Naive thymus-derived CD4-positive, alpha-beta T cell (primary cell): ENCODE results near the gene LSR. TPM values are rescaled to one million over a fixed set of nuclear protein-coding genes. Genes with fewer than 3 reads are reported as not detected.

Experiments
- ATAC-seq: fragments of 150-1000 bp; cut with Tn5 transposase; 2 replicates; pipeline ENCODE4 v1.10.0; 2021; ENCODE audit warnings: mild to moderate bottlenecking, moderate library complexity
- CTCF ChIA-PET: fragments of 350-600 bp; sonication (Branson Sonifier 250); formaldehyde crosslinking; loops from one replicate; lab custom pipeline; 2021; ENCODE audit warnings: antibody characterized with exemption; lab: Charles Lee
- POLR2A ChIA-PET: fragments of 350-600 bp; sonication (Branson Sonifier 250); formaldehyde crosslinking; loops from one replicate; lab custom pipeline; 2021; ENCODE audit warnings: antibody characterized with exemption, inconsistent platforms; lab: Charles Lee
- DNase-seq, 9 donors: peaks; one replicate each; pipeline versions ENCODE4 v3.0.0 to v3.0.0-alpha.2; 2020 to 2022; ENCODE audit warnings: mixed read lengths in 1 of 9
- H3K27ac ChIP-seq: one replicate; pipeline ENCODE4 v1.7.0; 2013; ENCODE audit warnings: mild to moderate bottlenecking, low read depth, low read length, moderate library complexity
- H3K27me3 ChIP-seq, 2 donors: one replicate each; pipeline ENCODE4 v1.7.0; 2013; ENCODE audit warnings: low read length in 2 of 2, mild to moderate bottlenecking in 2 of 2, moderate library complexity in 2 of 2; ENCODE audit not compliant: control insufficient read depth in 2 of 2, insufficient read depth in 2 of 2
- H3K36me3 ChIP-seq, 3 experiments: 1 replicate in 2 of 3; 2 replicates in 1 of 3; pipeline ENCODE4 v1.7.0; 2013; ENCODE audit warnings: low read length in 3 of 3, mild to moderate bottlenecking in 3 of 3, moderate library complexity in 1 of 3; ENCODE audit not compliant: insufficient read depth in 3 of 3, control insufficient read depth in 2 of 3
- H3K4me1 ChIP-seq, 2 donors: one replicate each; pipeline ENCODE4 v1.7.0; 2013; ENCODE audit warnings: low read length in 2 of 2, mild to moderate bottlenecking in 2 of 2, moderate library complexity in 1 of 2; ENCODE audit not compliant: control insufficient read depth in 2 of 2, insufficient read depth in 2 of 2
- H3K4me3 ChIP-seq: 2 replicates; pipeline ENCODE4 v1.7.0; 2013; ENCODE audit warnings: mild to moderate bottlenecking, low read length
- H3K9me3 ChIP-seq, 3 experiments: 1 replicate in 2 of 3; 2 replicates in 1 of 3; pipeline ENCODE4 v1.7.0; 2013; ENCODE audit warnings: low read length in 3 of 3; ENCODE audit not compliant: control insufficient read depth in 2 of 3
- H3K27ac Mint-ChIP-seq, 9 donors: one replicate each; pipeline ENCODE4 v1.8.0; 2020 to 2022; ENCODE audit warnings: mixed read lengths in 9 of 9, mild to moderate bottlenecking in 8 of 9, moderate library complexity in 5 of 9, inconsistent platforms in 2 of 9
- H3K27me3 Mint-ChIP-seq, 5 donors: one replicate each; pipeline ENCODE4 v1.8.0; 2021 to 2022; ENCODE audit warnings: mixed read lengths in 5 of 5, mild to moderate bottlenecking in 1 of 5
- H3K36me3 Mint-ChIP-seq, 5 donors: one replicate each; pipeline ENCODE4 v1.8.0; 2020 to 2022; ENCODE audit warnings: mixed read lengths in 5 of 5, mild to moderate bottlenecking in 3 of 5, inconsistent platforms in 1 of 5
- H3K4me1 Mint-ChIP-seq, 7 donors: one replicate each; pipeline ENCODE4 v1.8.0; 2020 to 2022; ENCODE audit warnings: mixed read lengths in 7 of 7, mild to moderate bottlenecking in 3 of 7, inconsistent platforms in 1 of 7
- H3K4me3 Mint-ChIP-seq, 10 donors: one replicate each; pipeline ENCODE4 v1.8.0; 2020 to 2022; ENCODE audit warnings: mild to moderate bottlenecking in 10 of 10, mixed read lengths in 10 of 10, moderate library complexity in 6 of 10, inconsistent platforms in 2 of 10
- H3K9me3 Mint-ChIP-seq, 11 donors: one replicate each; pipeline ENCODE4 v1.8.0; 2020 to 2022; ENCODE audit warnings: mixed read lengths in 11 of 11, mild to moderate bottlenecking in 4 of 11, inconsistent platforms in 1 of 11, moderate library complexity in 1 of 11
- intact Hi-C, 2 donors: fragments of 100-400 bp; cut with micrococcal nuclease; formaldehyde crosslinking; loops; one replicate each; pipeline ENCODE4 v1.15.1; 2023
- polyA plus RNA-seq, 2 donors: library from polyadenylated mRNA; unstranded; fragments of 300-500 nt; fragmentation: Illumina TruSeq; gene quantifications; one replicate each; pipeline ENCODE4 v1.2.3, GENCODE V29; 2021
- total RNA-seq, 6 experiments: library from RNA in 5 of 6; stranded (reverse) in 5 of 6; gene quantifications; 1 replicate in 5 of 6; 2 replicates in 1 of 6; pipeline ENCODE4 v1.2.3 and lab custom pipeline; 2021 to 2026

Gene LSR
- total and polyA plus RNA-seq, 7 experiments from 2014 or later, result 4.6 to 59.3 (median 25.1) TPM

DNA sequence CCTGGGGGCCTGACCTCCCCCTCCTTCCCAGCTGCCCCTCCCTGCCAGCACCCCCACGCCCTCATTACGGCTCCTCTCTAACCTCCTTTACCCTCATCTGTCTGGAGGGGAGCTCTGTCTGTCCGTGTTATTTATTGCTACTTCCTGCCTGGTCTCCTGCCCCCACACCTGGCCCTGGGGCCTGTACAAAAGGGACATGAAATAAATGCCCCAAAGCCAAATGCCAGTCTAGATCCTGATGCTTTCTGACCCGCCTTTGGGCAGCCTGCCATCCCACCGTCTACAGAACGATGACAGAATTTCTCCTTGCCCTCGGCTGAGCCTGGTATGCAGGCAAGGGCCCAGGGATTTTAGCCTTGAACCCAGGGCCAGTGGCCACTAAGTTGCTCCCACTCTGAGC, 64.8 kb downstream of the LSR start:
- POLR2A ChIA-PET, result no interaction called here
- CTCF ChIA-PET, result no interaction called here
- no peaks in the 10 kb centered on the region for H3K36me3 Mint-ChIP-seq

DNA sequence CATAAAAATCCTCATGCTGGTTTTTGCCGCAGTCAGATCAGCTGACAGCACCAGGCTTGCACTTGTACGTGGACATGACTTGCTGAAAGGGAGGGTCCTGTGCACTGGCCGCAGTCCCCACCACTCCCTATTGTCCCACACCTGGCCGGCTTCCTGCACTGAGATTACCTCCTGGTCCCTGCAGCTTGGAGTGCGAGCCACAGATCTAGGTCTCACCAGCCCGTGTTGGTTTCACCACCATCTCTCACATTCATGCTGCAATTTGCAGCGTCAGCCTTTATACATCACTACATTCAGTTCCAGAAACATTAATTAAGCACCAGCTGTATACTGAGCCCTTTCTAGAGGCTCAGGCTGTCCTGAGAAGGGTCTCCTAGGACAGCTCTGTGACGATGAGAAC, 65.2 kb downstream of the LSR start:
- H3K4me1 Mint-ChIP-seq, result peaks cover 0 to 15% (median 7%) of the 10 kb centered on the region in 7 donors
- H3K27me3 Mint-ChIP-seq, result peaks cover 0 to 4% (median 0%) of the 10 kb centered on the region in 5 donors
- Histone ChIP-seq H3K4me1 (no peaks in the 10 kb centered on the region), H3K27me3 (no peaks in the 10 kb centered on the region), H3K36me3 (no peaks in the 10 kb centered on the region), H3K27ac (no peak overlapping the region), H3K4me3 (no peak overlapping the region), H3K9me3 (no peaks in the 10 kb centered on the region)
- no peak overlapping the region for H3K27ac Mint-ChIP-seq
- intact Hi-C loops, result no loop called here
- H3K9me3 Mint-ChIP-seq, result no peaks in the 10 kb centered on the region
- H3K36me3 Mint-ChIP-seq, result no peaks in the 10 kb centered on the region
- no peak for DNase-seq
- ChIA-PET POLR2A (no interaction called here), CTCF (no interaction called here)
- H3K4me3 Mint-ChIP-seq, result no peak overlapping the region
- ATAC-seq, result no peak

More for the DNA sequence above, 64.8 kb downstream of the LSR start:
- Mint-ChIP-seq H3K27ac (no peak overlapping the region), H3K4me1 (peaks cover 0 to 11% (median 5%) of the 10 kb centered on the region in 7 donors), H3K9me3 (no peaks in the 10 kb centered on the region), H3K27me3 (peaks cover 0 to 2% (median 0%) of the 10 kb centered on the region in 5 donors), H3K4me3 (no peak overlapping the region)
- Histone ChIP-seq H3K36me3 (no peaks in the 10 kb centered on the region), H3K9me3 (no peaks in the 10 kb centered on the region), H3K4me1 (no peaks in the 10 kb centered on the region), H3K27me3 (no peaks in the 10 kb centered on the region), H3K27ac (no peak overlapping the region), H3K4me3 (no peak overlapping the region)
- intact Hi-C loops, result no loop called here
- ATAC-seq, result no peak
- no peak for DNase-seq

DNA sequence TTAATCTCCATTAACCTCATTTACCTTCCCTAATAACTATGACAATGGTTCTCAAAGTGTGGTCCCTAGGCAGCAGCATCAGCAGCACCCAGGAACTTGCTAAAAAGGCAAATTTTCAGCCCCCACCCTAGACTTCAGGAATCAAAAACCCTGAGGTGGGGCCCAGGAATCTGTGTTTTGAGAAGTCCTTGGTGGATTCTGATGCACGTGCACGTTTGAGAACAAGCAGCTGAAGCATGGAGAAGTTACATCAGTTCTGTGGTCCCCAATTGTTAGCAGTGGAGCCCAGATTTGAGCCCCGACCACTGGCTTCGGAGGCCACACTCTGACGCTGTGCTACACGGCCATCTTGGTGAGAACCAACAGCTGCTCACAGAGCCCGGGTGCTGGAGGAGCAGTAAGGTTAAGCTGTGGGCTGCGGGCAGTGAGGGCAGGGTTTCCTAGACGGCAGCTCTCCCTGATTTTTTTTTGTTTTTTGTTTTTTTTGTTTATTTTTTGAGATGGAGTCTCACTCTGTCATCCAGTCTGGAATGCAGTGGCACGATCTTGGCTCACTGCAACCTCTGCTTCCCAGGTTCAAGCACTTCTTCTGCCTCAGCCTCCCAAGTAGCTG, 66.2 kb downstream of the LSR start:
- H3K27me3 ChIP-seq, result no peaks in the 10 kb centered on the region
- no peaks in the 10 kb centered on the region for H3K9me3 ChIP-seq
- Mint-ChIP-seq H3K36me3 (no peaks in the 10 kb centered on the region), H3K9me3 (no peaks in the 10 kb centered on the region), H3K4me1 (peaks cover 0 to 19% (median 8%) of the 10 kb centered on the region in 7 donors), H3K27ac (no peak overlapping the region), H3K4me3 (no peak overlapping the region), H3K27me3 (peaks cover 0 to 4% (median 0%) of the 10 kb centered on the region in 5 donors)
- ATAC-seq (no peak), DNase-seq (no peak)
- H3K4me1 ChIP-seq, result no peaks in the 10 kb centered on the region
- H3K27ac ChIP-seq, result no peak overlapping the region
- CTCF ChIA-PET, result no interaction called here
- intact Hi-C loops, result no loop called here
- no peaks in the 10 kb centered on the region for H3K36me3 ChIP-seq
- POLR2A ChIA-PET, result interaction anchor here (0.6 kb wide), 1 partner anchor 593 kb away, joined by 3 read pairs; the partner anchor contains the start of gene TYROBP
- no peak overlapping the region for H3K4me3 ChIP-seq

DNA sequence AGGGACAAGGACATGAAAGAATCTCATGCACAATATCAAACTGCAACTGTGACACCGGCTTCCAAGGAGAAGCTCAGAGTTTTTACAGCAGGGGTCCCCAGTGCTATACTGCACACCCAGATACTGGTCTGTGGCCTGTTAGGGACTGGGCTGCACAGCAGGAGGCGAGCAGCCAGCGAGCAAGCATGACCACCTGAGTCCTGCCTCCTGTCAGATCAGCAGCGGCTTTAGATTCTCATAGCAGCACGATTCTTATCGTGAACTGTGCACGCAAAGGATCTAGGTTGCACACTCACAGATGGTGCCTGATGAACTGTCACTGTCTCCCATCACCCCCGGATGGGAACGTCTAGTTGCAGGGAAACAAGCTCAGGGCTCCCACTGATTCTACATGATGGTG, 67.1 kb downstream of the LSR start:
- Mint-ChIP-seq H3K27me3 (peaks cover 0 to 4% (median 0%) of the 10 kb centered on the region in 5 donors), H3K4me1 (peaks cover 0 to 17% (median 8%) of the 10 kb centered on the region in 7 donors), H3K27ac (no peak overlapping the region), H3K9me3 (no peaks in the 10 kb centered on the region), H3K4me3 (no peak overlapping the region), H3K36me3 (no peaks in the 10 kb centered on the region)
- Histone ChIP-seq H3K27me3 (no peaks in the 10 kb centered on the region), H3K27ac (no peak overlapping the region), H3K9me3 (no peaks in the 10 kb centered on the region), H3K4me1 (no peaks in the 10 kb centered on the region), H3K4me3 (no peak overlapping the region), H3K36me3 (no peaks in the 10 kb centered on the region)
- ATAC-seq (no peak), DNase-seq (no peak)
- POLR2A ChIA-PET, result interaction anchor here (0.6 kb wide), 1 partner anchor 592 kb away, joined by 3 read pairs; the partner anchor contains the start of gene TYROBP
- intact Hi-C loops, result no loop called here
- CTCF ChIA-PET, result no interaction called here

- peak overlapping the region in 1 of 9 donors; percentile 36 for H3K27ac Mint-ChIP-seq
- DNase-seq, result no peak
- H3K27me3 Mint-ChIP-seq, result peaks cover 0 to 4% (median 0%) of the 10 kb centered on the region in 5 donors
- intact Hi-C loops, result no loop called here
- H3K4me3 Mint-ChIP-seq, result no peak overlapping the region
- no peaks in the 10 kb centered on the region for H3K36me3 Mint-ChIP-seq
- H3K9me3 Mint-ChIP-seq, result peaks cover 0 to 1% (median 0%) of the 10 kb centered on the region in 11 donors
- Histone ChIP-seq H3K27ac (no peak overlapping the region), H3K4me3 (no peak overlapping the region), H3K9me3 (no peaks in the 10 kb centered on the region), H3K4me1 (no peaks in the 10 kb centered on the region), H3K36me3 (no peaks in the 10 kb centered on the region), H3K27me3 (no peaks in the 10 kb centered on the region)
- ChIA-PET POLR2A (no interaction called here), CTCF (no interaction called here)
- peaks cover 0 to 17% (median 8%) of the 10 kb centered on the region in 7 donors for H3K4me1 Mint-ChIP-seq
- ATAC-seq, result no peak
Observed at GRCh38 chr19:35316560-35316959, 67.8 kb downstream of the LSR start.

Other genes with a start within 250 kb of the LSR start
- gene GRAMD1A, start 248.7 kb upstream of the LSR start, total RNA-seq, result 100 to 1,000 TPM in 4 of 5 experiments, 10 to 100 TPM in 1; 90.1 to 286 (median 253) TPM
- 10 to 100 TPM; 33.6 to 74.9 TPM for gene GRAMD1A, start 248.7 kb upstream of the LSR start, polyA plus RNA-seq
- 1 to 10 TPM in 4 of 5 experiments, under 1 TPM in 1; 0.48 to 1.9 (median 1.8) TPM for gene SCN1B, start 218.5 kb upstream of the LSR start, total RNA-seq
- gene SCN1B, start 218.5 kb upstream of the LSR start, polyA plus RNA-seq, result under 1 TPM in 1 of 2 donors, not detected in 1; 0.23 TPM
- not detected for gene HPN, start 207.3 kb upstream of the LSR start, total RNA-seq
- gene HPN, start 207.3 kb upstream of the LSR start, polyA plus RNA-seq, result not detected
- gene FXYD3, start 133.2 kb upstream of the LSR start, total RNA-seq, result not detected
- gene FXYD3, start 133.2 kb upstream of the LSR start, polyA plus RNA-seq, result not detected
- 1 to 10 TPM in 1 of 5 experiments, under 1 TPM in 4; 0.19 to 1.6 (median 0.51) TPM for gene LGI4, start 113.9 kb upstream of the LSR start, total RNA-seq
- not detected for gene LGI4, start 113.9 kb upstream of the LSR start, polyA plus RNA-seq
- 1 to 10 TPM in 1 of 5 experiments, under 1 TPM in 2, not detected in 2; 0.46 to 1.2 (median 0.78) TPM for gene FXYD1, start 110.2 kb upstream of the LSR start, total RNA-seq
- gene FXYD1, start 110.2 kb upstream of the LSR start, polyA plus RNA-seq, result under 1 TPM in 1 of 2 donors, not detected in 1; 0.91 TPM
- 10 to 100 TPM in 1 of 5 experiments, 1 to 10 TPM in 4; 1.8 to 13.2 (median 3.5) TPM for gene FXYD7, start 105.7 kb upstream of the LSR start, total RNA-seq
- gene FXYD7, start 105.7 kb upstream of the LSR start, polyA plus RNA-seq, result 1 to 10 TPM; 2.1 to 2.6 TPM
- 100 to 1,000 TPM; 362 to 458 (median 387) TPM for gene FXYD5, start 94.3 kb upstream of the LSR start, total RNA-seq
- 100 to 1,000 TPM; 464 to 575 TPM for gene FXYD5, start 94.3 kb upstream of the LSR start, polyA plus RNA-seq
- gene FAM187B, start 20.3 kb upstream of the LSR start, total RNA-seq, result not detected
- gene FAM187B, start 20.3 kb upstream of the LSR start, polyA plus RNA-seq, result not detected
- 100 to 1,000 TPM; 145 to 256 (median 225) TPM for gene USF2, start 20.0 kb downstream of the LSR start, total RNA-seq
- 1 to 10 TPM; 6.8 to 7.0 TPM for gene USF2, start 20.0 kb downstream of the LSR start, polyA plus RNA-seq
- 1 to 10 TPM in 2 of 5 experiments, under 1 TPM in 3; 0.44 to 2.5 (median 0.66) TPM for gene HAMP, start 33.5 kb downstream of the LSR start, total RNA-seq
- not detected for gene HAMP, start 33.5 kb downstream of the LSR start, polyA plus RNA-seq
- gene MAG, start 43.2 kb downstream of the LSR start, total RNA-seq, result under 1 TPM in 1 of 5 experiments, not detected in 4; 0.29 TPM
- under 1 TPM in 1 of 2 donors, not detected in 1; 0.31 TPM for gene MAG, start 43.2 kb downstream of the LSR start, polyA plus RNA-seq
- gene CD22, start 80.2 kb downstream of the LSR start, total RNA-seq, result 10 to 100 TPM in 1 of 5 experiments, 1 to 10 TPM in 4; 1.5 to 23.9 (median 1.9) TPM
- gene CD22, start 80.2 kb downstream of the LSR start, polyA plus RNA-seq, result 1 to 10 TPM in 1 of 2 donors, under 1 TPM in 1; 0.70 to 1.1 TPM
- 1 to 10 TPM in 1 of 5 experiments, under 1 TPM in 2, not detected in 2; 0.10 to 1.3 (median 0.24) TPM for gene FFAR1, start 98.9 kb downstream of the LSR start, total RNA-seq
- gene FFAR1, start 98.9 kb downstream of the LSR start, polyA plus RNA-seq, result not detected
- under 1 TPM in 3 of 5 experiments, not detected in 2; 0.31 to 0.91 (median 0.72) TPM for gene FFAR3, start 109.5 kb downstream of the LSR start, total RNA-seq
- gene FFAR3, start 109.5 kb downstream of the LSR start, polyA plus RNA-seq, result not detected
- under 1 TPM in 1 of 5 experiments, not detected in 4; 0.24 TPM for gene GPR42, start 122.1 kb downstream of the LSR start, total RNA-seq
- not detected for gene GPR42, start 122.1 kb downstream of the LSR start, polyA plus RNA-seq
- gene FFAR2, start 199.3 kb downstream of the LSR start, total RNA-seq, result 1 to 10 TPM in 2 of 5 experiments, not detected in 3; 2.2 to 7.1 TPM
- gene FFAR2, start 199.3 kb downstream of the LSR start, polyA plus RNA-seq, result not detected
- not detected for gene KRTDAP, start 241.5 kb downstream of the LSR start, total RNA-seq
- not detected for gene KRTDAP, start 241.5 kb downstream of the LSR start, polyA plus RNA-seq